Tibial nerve (tissue), 4 donors: Measurements from ENCODE around the gene NRDE2. TPM values are rescaled to one million over a fixed set of nuclear protein-coding genes. Genes with fewer than 3 reads are reported as not detected.
"Not testable (repeated sequence)": the region's sequence is repeated elsewhere in the genome, so short reads cannot be mapped to it uniquely, and the experiment has no call there.

Experiments used
- DNase-seq, 2 donors: peaks; one replicate each; pipeline ENCODE4 v3.0.0-alpha.2; 2019; ENCODE audit warnings: low spot score in 2 of 2
- H3K27ac ChIP-seq, 4 donors: fragments of 200-600 bp; sonication (generic) in 3 of 4; one replicate each; pipeline ENCODE4 v1.5.1; 2017 to 2019; ENCODE audit warnings: mild to moderate bottlenecking in 1 of 4
- H3K27me3 ChIP-seq, 2 donors: fragments of 200-600 bp; sonication (generic) in 1 of 2; one replicate each; pipeline versions ENCODE4 v1.5.1 to v1.6.0; 2017 to 2019
- H3K36me3 ChIP-seq, 3 donors: fragments of 200-600 bp; sonication (generic); one replicate each; pipeline ENCODE4 v1.5.1; 2018 to 2019
- H3K4me1 ChIP-seq, 4 donors: fragments of 200-600 bp; sonication (generic) in 3 of 4; one replicate each; pipeline ENCODE4 v1.5.1; 2017 to 2019
- H3K4me3 ChIP-seq, 4 donors: fragments of 200-600 bp; sonication (generic) in 3 of 4; one replicate each; pipeline ENCODE4 v1.5.1; 2017 to 2019; ENCODE audit warnings: mild to moderate bottlenecking in 1 of 4, moderate library complexity in 1 of 4
- H3K9me3 ChIP-seq, 4 donors: fragments of 200-600 bp; sonication (generic) in 3 of 4; one replicate each; pipeline ENCODE4 v1.5.1; 2017 to 2019
- CTCF ChIP-seq, 5 experiments: fragments of 200-600 bp in 3 of 5; fragments of 450-650 bp in 2 of 5; sonication (generic) in 3 of 5; IDR thresholded peaks; one replicate each; pipeline ENCODE4 v1.5.1; 2016 to 2019; ENCODE audit warnings: antibody characterized with exemption in 5 of 5, mild to moderate bottlenecking in 3 of 5, moderate library complexity in 2 of 5
- EP300 ChIP-seq, 2 donors: sonication (generic); formaldehyde crosslinking; IDR thresholded peaks; one replicate each; pipeline ENCODE4 v1.6.1; 2017; ENCODE audit warnings: antibody characterized with exemption in 2 of 2, mild to moderate bottlenecking in 1 of 2
- POLR2A ChIP-seq, 2 donors: fragments of 450-650 bp; IDR thresholded peaks; one replicate each; pipeline ENCODE4 v1.6.1; 2017; ENCODE audit warnings: antibody characterized with exemption in 2 of 2, mild to moderate bottlenecking in 2 of 2, moderate library complexity in 2 of 2
- WGBS, 2 donors: methylation state at CpG; one replicate each; pipeline ENCODE4 v1.1.5; 2018; 5-methylcytosine and 5-hydroxymethylcytosine counted together
- total RNA-seq, 4 donors: library from RNA; depleted of rRNA; stranded (reverse); fragments of >200 nt; gene quantifications; one replicate each; pipeline ENCODE4 v1.1.0, GENCODE V29; 2016

Gene NRDE2
- total RNA-seq, 4 donors from 2014 or later: 15.7 to 18.9 (median 17.2) TPM

GRCh38 chr14:90341784-90342183 is 10.0 kb upstream of the NRDE2 start:
- no peak for DNase-seq
- peaks cover 0 to 4% of the 10 kb centered on the region in 2 donors for H3K27me3 ChIP-seq
- TF ChIP-seq EP300 (IDR thresholded peaks at IDR 0.05) (no peak), POLR2A (IDR thresholded peaks at IDR 0.05) (no peak), CTCF (IDR thresholded peaks at IDR 0.05) (no peak)
- no peaks in the 10 kb centered on the region for H3K9me3 ChIP-seq
- H3K27ac ChIP-seq: no peak overlapping the region
- no peaks in the 10 kb centered on the region for H3K4me1 ChIP-seq
- H3K4me3 ChIP-seq: no peak overlapping the region
- no peaks in the 10 kb centered on the region for H3K36me3 ChIP-seq
- WGBS, 2 donors: 63% methylated on average over 7 of the region's 7 CpGs

DNA sequence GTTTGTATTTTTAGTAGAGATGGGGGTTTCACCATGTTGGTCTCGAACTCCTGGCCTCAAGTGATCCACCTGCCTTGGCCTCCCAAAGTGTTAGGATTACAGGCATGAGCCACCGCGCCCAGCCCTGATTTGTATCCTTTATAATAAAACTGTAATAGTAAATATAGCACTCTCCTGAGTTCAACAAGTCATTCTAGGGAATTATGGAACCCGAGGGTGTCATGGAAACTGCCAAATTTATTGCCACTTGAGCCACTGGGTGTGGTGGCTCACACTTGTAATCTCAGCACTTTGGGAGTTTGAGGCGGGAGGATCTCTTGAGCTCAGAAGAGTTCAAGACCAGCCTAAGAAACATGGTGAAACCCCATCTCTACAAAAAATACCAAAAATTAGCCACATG is 9.5 kb upstream of the NRDE2 start:
- H3K4me1 ChIP-seq, H3K9me3 ChIP-seq, DNase-seq, H3K4me3 ChIP-seq, H3K36me3 ChIP-seq, H3K27me3 ChIP-seq, H3K27ac ChIP-seq: not testable (repeated sequence)
- WGBS, 2 donors: 73 to 83% methylated on average over 5 of the region's 5 CpGs

DNA sequence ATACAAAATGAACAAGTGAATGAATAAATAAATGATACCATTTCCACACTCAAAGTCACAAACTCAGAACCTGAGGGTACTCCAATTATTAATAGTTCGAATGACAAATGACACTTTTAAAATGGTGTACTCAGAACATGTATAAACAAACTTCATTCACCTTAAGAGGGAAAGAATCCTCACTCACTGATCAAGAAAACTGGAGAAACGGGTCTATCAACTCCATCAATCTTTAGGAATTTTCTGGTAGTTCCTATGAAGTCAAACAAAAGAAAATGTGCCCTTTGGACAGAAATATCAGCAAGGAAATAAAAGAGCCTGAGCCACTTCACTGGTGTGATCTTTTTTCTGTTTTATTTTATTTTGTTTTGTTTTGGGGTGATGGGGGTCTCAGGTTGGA is 5.2 kb upstream of the NRDE2 start:
- Histone ChIP-seq H3K4me3 (no peak overlapping the region), H3K27me3 (peaks cover 0 to 10% of the 10 kb centered on the region in 2 donors), H3K27ac (no peak overlapping the region), H3K9me3 (no peaks in the 10 kb centered on the region), H3K36me3 (no peaks in the 10 kb centered on the region), H3K4me1 (peaks cover 0 to 7% (median 0%) of the 10 kb centered on the region in 4 donors)
- no peak for DNase-seq
- TF ChIP-seq CTCF (IDR thresholded peaks at IDR 0.05) (no peak), EP300 (IDR thresholded peaks at IDR 0.05) (no peak), POLR2A (IDR thresholded peaks at IDR 0.05) (no peak)
- 76 to 78% methylated on average over 2 of the region's 2 CpGs for WGBS, 2 donors

DNA sequence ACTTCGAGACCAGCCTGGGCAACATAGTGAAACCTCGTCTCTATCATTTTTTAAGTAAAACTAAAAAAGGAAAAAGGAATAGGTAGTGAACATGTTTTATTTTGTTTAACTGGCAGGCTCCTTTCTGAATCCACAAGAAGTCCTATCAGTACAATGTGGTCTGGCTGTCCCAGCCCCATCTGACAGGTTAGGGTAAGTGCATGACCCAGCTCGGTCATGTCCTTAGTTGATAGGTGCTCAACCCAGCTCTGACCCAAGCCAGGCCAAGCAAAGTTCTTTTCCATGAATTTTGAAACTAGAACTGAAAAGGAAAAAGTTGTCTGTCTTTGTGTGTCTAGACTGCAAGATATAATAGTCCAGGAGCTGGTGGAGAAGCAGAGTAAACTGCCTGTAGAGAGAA is 4.7 kb upstream of the NRDE2 start:
- WGBS, 2 donors: 84 to 90% methylated on average over 3 of the region's 3 CpGs
- Histone ChIP-seq H3K4me1 (peaks cover 0 to 7% (median 0%) of the 10 kb centered on the region in 4 donors), H3K9me3 (no peaks in the 10 kb centered on the region), H3K36me3 (no peaks in the 10 kb centered on the region), H3K4me3 (no peak overlapping the region), H3K27ac (no peak overlapping the region), H3K27me3 (peaks cover 0 to 10% of the 10 kb centered on the region in 2 donors)
- TF ChIP-seq POLR2A (IDR thresholded peaks at IDR 0.05) (no peak), CTCF (IDR thresholded peaks at IDR 0.05) (no peak), EP300 (IDR thresholded peaks at IDR 0.05) (no peak)
- no peak for DNase-seq

GRCh38 chr14:90332271-90332584 is 487 bp upstream of the NRDE2 start:
- TF ChIP-seq POLR2A (IDR thresholded peaks at IDR 0.05): no peak
- no peak for TF ChIP-seq EP300 (IDR thresholded peaks at IDR 0.05)
- no peak for TF ChIP-seq CTCF (IDR thresholded peaks at IDR 0.05)

More at GRCh38 chr14:90332271-90332584, 487 bp upstream of the NRDE2 start:
- Histone ChIP-seq H3K4me1 (peaks cover 0 to 20% (median 9%) of the 10 kb centered on the region in 4 donors), H3K36me3 (no peaks in the 10 kb centered on the region), H3K27me3 (peaks cover 0 to 6% of the 10 kb centered on the region in 2 donors), H3K9me3 (no peaks in the 10 kb centered on the region), H3K27ac (peak overlapping the region; percentile 53 to 87 (median 83)), H3K4me3 (peak overlapping the region; percentile 61 to 78 (median 70))
- no peak for DNase-seq
- 39 to 40% methylated on average over 6 of the region's 6 CpGs for WGBS, 2 donors
